ENCODE data around the gene HMX3.

HMX3 gene

GRCh38 chr10:123100030-123100762, 35.6 kb upstream of the HMX3 start:
- no peak overlapping the region for H3K4me3 ChIP-seq (IDR thresholded peaks at IDR 0.05; ENCODE audit: insufficient read depth, low read depth, low read length)
- no peaks in the 10 kb centered on the region for H3K79me2 ChIP-seq (ENCODE audit: insufficient read depth, low read depth)
- no peak overlapping the region for H3K9ac ChIP-seq
- TF ChIP-seq CTCF (conservative IDR thresholded peaks at IDR 0.05; ENCODE audit: low read depth, low read length): no peak
- H2AFZ ChIP-seq (ENCODE audit: low read depth): no peak overlapping the region
- H3K27me3 ChIP-seq (ENCODE audit: insufficient read depth, low read depth): no peaks in the 10 kb centered on the region
- H4K20me1 ChIP-seq (ENCODE audit: insufficient read depth): no peaks in the 10 kb centered on the region
- H3K4me1 ChIP-seq (ENCODE audit: low read depth, poor library complexity, severe bottlenecking): no peaks in the 10 kb centered on the region
- no peak overlapping the region for H3K27ac ChIP-seq
- H3K4me2 ChIP-seq: no peak overlapping the region
- no peaks in the 10 kb centered on the region for H3K36me3 ChIP-seq (ENCODE audit: insufficient read depth)

GRCh38 chr10:123101872-123102271, 33.9 kb upstream of the HMX3 start:
- Histone ChIP-seq H3K4me3 (IDR thresholded peaks at IDR 0.05; ENCODE audit: insufficient read depth, low read depth, low read length) (no peak overlapping the region), H3K4me2 (no peak overlapping the region), H3K27me3 (ENCODE audit: insufficient read depth, low read depth) (no peaks in the 10 kb centered on the region), H3K36me3 (ENCODE audit: insufficient read depth) (no peaks in the 10 kb centered on the region), H3K27ac (no peak overlapping the region), H3K4me1 (ENCODE audit: low read depth, poor library complexity, severe bottlenecking) (no peaks in the 10 kb centered on the region), H3K79me2 (ENCODE audit: insufficient read depth, low read depth) (no peaks in the 10 kb centered on the region), H3K9ac (no peak overlapping the region), H2AFZ (ENCODE audit: low read depth) (no peak overlapping the region), H4K20me1 (ENCODE audit: insufficient read depth) (no peaks in the 10 kb centered on the region)
- TF ChIP-seq CTCF (conservative IDR thresholded peaks at IDR 0.05; ENCODE audit: low read depth, low read length): no peak

- Histone ChIP-seq H3K9ac (no peak overlapping the region), H3K4me2 (no peak overlapping the region), H3K27me3 (ENCODE audit: insufficient read depth, low read depth) (no peaks in the 10 kb centered on the region), H3K4me3 (IDR thresholded peaks at IDR 0.05; ENCODE audit: insufficient read depth, low read depth, low read length) (no peak overlapping the region), H3K36me3 (ENCODE audit: insufficient read depth) (no peaks in the 10 kb centered on the region), H2AFZ (ENCODE audit: low read depth) (no peak overlapping the region), H4K20me1 (ENCODE audit: insufficient read depth) (no peaks in the 10 kb centered on the region), H3K79me2 (ENCODE audit: insufficient read depth, low read depth) (no peaks in the 10 kb centered on the region), H3K27ac (no peak overlapping the region), H3K4me1 (ENCODE audit: low read depth, poor library complexity, severe bottlenecking) (no peaks in the 10 kb centered on the region)
- TF ChIP-seq CTCF (conservative IDR thresholded peaks at IDR 0.05; ENCODE audit: low read depth, low read length): no peak
Measured at GRCh38 chr10:123102673-123103072, 33.1 kb upstream of the HMX3 start.

GRCh38 chr10:123103944-123104343, 31.8 kb upstream of the HMX3 start:
- Histone ChIP-seq H4K20me1 (ENCODE audit: insufficient read depth) (no peaks in the 10 kb centered on the region), H2AFZ (ENCODE audit: low read depth) (no peak overlapping the region), H3K79me2 (ENCODE audit: insufficient read depth, low read depth) (no peaks in the 10 kb centered on the region), H3K36me3 (ENCODE audit: insufficient read depth) (no peaks in the 10 kb centered on the region), H3K4me2 (no peak overlapping the region), H3K27ac (no peak overlapping the region), H3K4me1 (ENCODE audit: low read depth, poor library complexity, severe bottlenecking) (no peaks in the 10 kb centered on the region), H3K27me3 (ENCODE audit: insufficient read depth, low read depth) (no peaks in the 10 kb centered on the region), H3K4me3 (IDR thresholded peaks at IDR 0.05; ENCODE audit: insufficient read depth, low read depth, low read length) (no peak overlapping the region), H3K9ac (no peak overlapping the region)
- TF ChIP-seq CTCF (conservative IDR thresholded peaks at IDR 0.05; ENCODE audit: low read depth, low read length): no peak
